KOPT-K1 (cell line): Measurements from ENCODE around the gene CXCL12.

ENCODE experiments used
- H3K27ac ChIP-seq: fragments of 200-600 bp; sonication (generic); 2 replicates; pipeline ENCODE4 v1.5.1; 2016; ENCODE audit warnings: antibody characterized with exemption, mild to moderate bottlenecking, low read depth, low read length; ENCODE audit not compliant: poor library complexity, severe bottlenecking
- H3K36me3 ChIP-seq: fragments of 200-600 bp; sonication (generic); 2 replicates; pipeline ENCODE4 v1.5.1; 2017; ENCODE audit warnings: antibody characterized with exemption, mild to moderate bottlenecking, low read length, moderate library complexity; ENCODE audit not compliant: insufficient read depth
- H3K9me3 ChIP-seq: fragments of 200-600 bp; sonication (generic); 2 replicates; pipeline ENCODE4 v1.5.1; 2017; ENCODE audit warnings: antibody characterized with exemption, low read length, mild to moderate bottlenecking; ENCODE audit not compliant: insufficient read depth, poor library complexity, severe bottlenecking

CXCL12 gene

GRCh38 chr10:44382981-44383748, 1.7 kb downstream of the CXCL12 start:
- no peaks in the 10 kb centered on the region for H3K36me3 ChIP-seq
- H3K27ac ChIP-seq: no peak overlapping the region
- no peaks in the 10 kb centered on the region for H3K9me3 ChIP-seq

GRCh38 chr10:44382131-44382858, 2.6 kb downstream of the CXCL12 start:
- no peaks in the 10 kb centered on the region for H3K36me3 ChIP-seq

GRCh38 chr10:44380829-44381600, 3.9 kb downstream of the CXCL12 start:
- H3K36me3 ChIP-seq: no peaks in the 10 kb centered on the region

More at GRCh38 chr10:44382131-44382858, 2.6 kb downstream of the CXCL12 start:
- Histone ChIP-seq H3K9me3 (no peaks in the 10 kb centered on the region), H3K27ac (no peak overlapping the region)

GRCh38 chr10:44379907-44380306, 5.0 kb downstream of the CXCL12 start:
- Histone ChIP-seq H3K36me3 (no peaks in the 10 kb centered on the region), H3K27ac (no peak overlapping the region), H3K9me3 (no peaks in the 10 kb centered on the region)

More at GRCh38 chr10:44380829-44381600, 3.9 kb downstream of the CXCL12 start:
- H3K9me3 ChIP-seq: no peaks in the 10 kb centered on the region
- H3K27ac ChIP-seq: no peak overlapping the region

GRCh38 chr10:44378626-44379025, 6.3 kb downstream of the CXCL12 start:
- H3K36me3 ChIP-seq: no peaks in the 10 kb centered on the region
- no peak overlapping the region for H3K27ac ChIP-seq
- H3K9me3 ChIP-seq: no peaks in the 10 kb centered on the region

- Histone ChIP-seq H3K27ac (no peak overlapping the region), H3K36me3 (no peaks in the 10 kb centered on the region)
Observed at GRCh38 chr10:44377651-44378310, 7.1 kb downstream of the CXCL12 start.

GRCh38 chr10:44376472-44377099, 8.3 kb downstream of the CXCL12 start:
- Histone ChIP-seq H3K27ac (no peak overlapping the region), H3K36me3 (no peaks in the 10 kb centered on the region), H3K9me3 (no peaks in the 10 kb centered on the region)

More at GRCh38 chr10:44377651-44378310, 7.1 kb downstream of the CXCL12 start:
- no peaks in the 10 kb centered on the region for H3K9me3 ChIP-seq

- no peaks in the 10 kb centered on the region for H3K9me3 ChIP-seq
- no peak overlapping the region for H3K27ac ChIP-seq
- H3K36me3 ChIP-seq: no peaks in the 10 kb centered on the region
Observed at GRCh38 chr10:44374155-44374554, 10.7 kb downstream of the CXCL12 start.

- Histone ChIP-seq H3K27ac (no peak overlapping the region), H3K9me3 (no peaks in the 10 kb centered on the region), H3K36me3 (no peaks in the 10 kb centered on the region)
Observed at GRCh38 chr10:44373341-44373995, 11.4 kb downstream of the CXCL12 start.

GRCh38 chr10:44372181-44372580, 12.7 kb downstream of the CXCL12 start:
- Histone ChIP-seq H3K27ac (no peak overlapping the region), H3K36me3 (no peaks in the 10 kb centered on the region), H3K9me3 (no peaks in the 10 kb centered on the region)

- H3K36me3 ChIP-seq: no peaks in the 10 kb centered on the region
- H3K27ac ChIP-seq: no peak overlapping the region
Observed at GRCh38 chr10:44370731-44371248, 14.1 kb downstream of the CXCL12 start.

GRCh38 chr10:44369854-44370253, 15.0 kb downstream of the CXCL12 start:
- Histone ChIP-seq H3K27ac (no peak overlapping the region), H3K9me3 (no peaks in the 10 kb centered on the region), H3K36me3 (no peaks in the 10 kb centered on the region)

More at GRCh38 chr10:44370731-44371248, 14.1 kb downstream of the CXCL12 start:
- no peaks in the 10 kb centered on the region for H3K9me3 ChIP-seq

GRCh38 chr10:44369296-44369695, 15.6 kb downstream of the CXCL12 start:
- Histone ChIP-seq H3K9me3 (no peaks in the 10 kb centered on the region), H3K36me3 (no peaks in the 10 kb centered on the region), H3K27ac (no peak overlapping the region)

GRCh38 chr10:44368637-44369036, 16.3 kb downstream of the CXCL12 start:
- Histone ChIP-seq H3K36me3 (no peaks in the 10 kb centered on the region), H3K9me3 (no peaks in the 10 kb centered on the region), H3K27ac (no peak overlapping the region)
